Upper lobe of right lung (tissue), 1 donor: ENCODE results near the gene FGF19. TPM values are rescaled to one million over a fixed set of nuclear protein-coding genes. Genes with fewer than 3 reads are reported as not detected.

Experiments used
- ATAC-seq: fragments of 200-7000 bp; cut with Tn5 transposase; one replicate; pipeline ENCODE4 v1.9.1; 2020; ENCODE audit warnings: mild to moderate bottlenecking, moderate library complexity
- DNase-seq: peaks from one replicate; pipeline ENCODE4 v3.0.0-alpha.2; 2020
- H3K27ac ChIP-seq: fragments of 200-600 bp; one replicate; pipeline ENCODE4 v1.8.0; 2022
- H3K27me3 ChIP-seq: fragments of 200-600 bp; one replicate; pipeline ENCODE4 v1.8.0; 2022; ENCODE audit warnings: mild to moderate bottlenecking
- H3K36me3 ChIP-seq: fragments of 200-600 bp; one replicate; pipeline ENCODE4 v1.8.0; 2022
- H3K4me1 ChIP-seq: fragments of 200-600 bp; one replicate; pipeline ENCODE4 v1.8.0; 2022
- H3K4me3 ChIP-seq: fragments of 200-600 bp; one replicate; pipeline ENCODE4 v1.8.0; 2022; ENCODE audit warnings: mild to moderate bottlenecking
- H3K9me3 ChIP-seq: fragments of 200-600 bp; one replicate; pipeline ENCODE4 v1.8.0; 2022
- intact Hi-C: fragments of 100-400 bp; cut with DNase I; formaldehyde crosslinking; loops from one replicate; pipeline ENCODE4 v1.11.0; 2022
- total RNA-seq: library from RNA; stranded (reverse); fragmentation: NEBNext Ultra II Directional; extraction: Animal tissue kit (Norgen Biotek cat#: 25700); gene quantifications from one replicate; pipeline ENCODE4 v1.2.1, GENCODE V29; 2021
- TF ChIP-seq, protein P1 (sequence below): fragments of 200-600 bp; IDR thresholded peaks from one replicate; pipeline ENCODE4 v1.8.0; 2022; ENCODE audit warnings: antibody characterized with exemption
- donor health status: DM: no; HTN: yes; CAD: no; lungs with severe emphysema.

Gene FGF19
- total RNA-seq, 1 donor from 2014 or later, result not detected

DNA sequence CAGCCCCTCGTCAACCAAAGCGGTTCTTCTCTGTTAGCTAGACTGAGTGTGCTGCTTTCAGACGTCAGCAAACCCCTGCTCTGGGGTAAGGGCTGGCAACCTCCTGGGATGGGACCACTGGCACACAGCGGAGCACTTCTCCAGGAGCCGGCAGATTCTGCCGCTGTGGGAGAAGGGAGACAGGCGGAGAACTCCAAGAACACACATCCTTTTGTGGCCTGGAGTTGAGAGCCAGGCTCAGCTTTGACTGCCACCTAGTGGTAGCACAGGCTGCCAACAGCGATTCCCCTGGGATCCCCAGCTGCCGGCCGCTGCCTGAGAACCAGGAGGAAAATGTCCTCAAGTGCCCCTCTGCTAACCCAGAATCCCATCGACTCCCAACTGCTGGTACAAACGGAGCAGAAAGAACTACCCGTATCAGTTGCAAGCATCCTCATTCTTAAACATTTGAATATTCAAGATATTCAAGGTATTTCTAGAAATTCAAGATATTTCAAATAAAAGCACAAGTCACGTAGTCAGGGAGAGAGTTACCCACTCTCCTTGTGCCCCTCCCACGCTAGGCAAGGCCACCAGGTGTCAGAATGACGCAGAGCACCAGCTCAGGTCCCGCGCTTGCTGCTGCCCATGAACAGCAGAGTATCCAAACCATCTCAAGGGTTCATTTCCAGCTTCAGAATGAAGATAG, 33.5 kb downstream of the FGF19 start:
- H3K4me1 ChIP-seq, result peaks cover 10% of the 10 kb centered on the region
- H3K4me3 ChIP-seq, result no peak overlapping the region
- H3K27ac ChIP-seq, result no peak overlapping the region
- peak; percentile 88 for DNase-seq
- intact Hi-C loops, result no loop called here
- peaks cover 59% of the 10 kb centered on the region for H3K36me3 ChIP-seq
- peak; percentile 83 for ATAC-seq
- TF ChIP-seq, protein P1, sequence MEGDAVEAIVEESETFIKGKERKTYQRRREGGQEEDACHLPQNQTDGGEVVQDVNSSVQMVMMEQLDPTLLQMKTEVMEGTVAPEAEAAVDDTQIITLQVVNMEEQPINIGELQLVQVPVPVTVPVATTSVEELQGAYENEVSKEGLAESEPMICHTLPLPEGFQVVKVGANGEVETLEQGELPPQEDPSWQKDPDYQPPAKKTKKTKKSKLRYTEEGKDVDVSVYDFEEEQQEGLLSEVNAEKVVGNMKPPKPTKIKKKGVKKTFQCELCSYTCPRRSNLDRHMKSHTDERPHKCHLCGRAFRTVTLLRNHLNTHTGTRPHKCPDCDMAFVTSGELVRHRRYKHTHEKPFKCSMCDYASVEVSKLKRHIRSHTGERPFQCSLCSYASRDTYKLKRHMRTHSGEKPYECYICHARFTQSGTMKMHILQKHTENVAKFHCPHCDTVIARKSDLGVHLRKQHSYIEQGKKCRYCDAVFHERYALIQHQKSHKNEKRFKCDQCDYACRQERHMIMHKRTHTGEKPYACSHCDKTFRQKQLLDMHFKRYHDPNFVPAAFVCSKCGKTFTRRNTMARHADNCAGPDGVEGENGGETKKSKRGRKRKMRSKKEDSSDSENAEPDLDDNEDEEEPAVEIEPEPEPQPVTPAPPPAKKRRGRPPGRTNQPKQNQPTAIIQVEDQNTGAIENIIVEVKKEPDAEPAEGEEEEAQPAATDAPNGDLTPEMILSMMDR, result peak; percentile 98
- H3K27me3 ChIP-seq, result no peaks in the 10 kb centered on the region
- H3K9me3 ChIP-seq, result no peaks in the 10 kb centered on the region

DNA sequence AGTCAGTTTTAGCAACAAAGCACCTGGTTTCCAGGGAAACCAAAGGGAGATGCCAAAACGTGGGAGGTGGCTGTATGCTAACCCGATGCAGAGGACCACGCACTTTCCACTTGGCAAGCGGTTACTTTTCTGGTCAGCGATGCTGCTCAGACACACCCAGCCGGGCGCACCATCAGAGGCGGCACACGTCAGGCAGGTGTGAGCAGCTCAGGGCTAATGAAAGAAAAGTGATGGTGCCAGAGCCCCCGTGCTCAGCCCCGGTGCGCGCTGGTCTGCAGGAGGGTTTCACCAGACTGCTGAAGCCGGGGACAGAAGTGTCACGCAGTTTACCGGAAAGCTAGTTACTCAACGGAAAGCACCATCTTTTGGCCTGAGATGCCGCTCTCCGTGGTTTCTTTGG, 34.3 kb downstream of the FGF19 start:
- H3K36me3 ChIP-seq, result peaks cover 67% of the 10 kb centered on the region
- intact Hi-C loops, result no loop called here
- no peaks in the 10 kb centered on the region for H3K27me3 ChIP-seq
- TF ChIP-seq, protein P1, result no peak
- ATAC-seq (no peak), DNase-seq (no peak)
- H3K4me1 ChIP-seq, result peaks cover 9% of the 10 kb centered on the region
- H3K4me3 ChIP-seq, result no peak overlapping the region
- no peak overlapping the region for H3K27ac ChIP-seq
- no peaks in the 10 kb centered on the region for H3K9me3 ChIP-seq

DNA sequence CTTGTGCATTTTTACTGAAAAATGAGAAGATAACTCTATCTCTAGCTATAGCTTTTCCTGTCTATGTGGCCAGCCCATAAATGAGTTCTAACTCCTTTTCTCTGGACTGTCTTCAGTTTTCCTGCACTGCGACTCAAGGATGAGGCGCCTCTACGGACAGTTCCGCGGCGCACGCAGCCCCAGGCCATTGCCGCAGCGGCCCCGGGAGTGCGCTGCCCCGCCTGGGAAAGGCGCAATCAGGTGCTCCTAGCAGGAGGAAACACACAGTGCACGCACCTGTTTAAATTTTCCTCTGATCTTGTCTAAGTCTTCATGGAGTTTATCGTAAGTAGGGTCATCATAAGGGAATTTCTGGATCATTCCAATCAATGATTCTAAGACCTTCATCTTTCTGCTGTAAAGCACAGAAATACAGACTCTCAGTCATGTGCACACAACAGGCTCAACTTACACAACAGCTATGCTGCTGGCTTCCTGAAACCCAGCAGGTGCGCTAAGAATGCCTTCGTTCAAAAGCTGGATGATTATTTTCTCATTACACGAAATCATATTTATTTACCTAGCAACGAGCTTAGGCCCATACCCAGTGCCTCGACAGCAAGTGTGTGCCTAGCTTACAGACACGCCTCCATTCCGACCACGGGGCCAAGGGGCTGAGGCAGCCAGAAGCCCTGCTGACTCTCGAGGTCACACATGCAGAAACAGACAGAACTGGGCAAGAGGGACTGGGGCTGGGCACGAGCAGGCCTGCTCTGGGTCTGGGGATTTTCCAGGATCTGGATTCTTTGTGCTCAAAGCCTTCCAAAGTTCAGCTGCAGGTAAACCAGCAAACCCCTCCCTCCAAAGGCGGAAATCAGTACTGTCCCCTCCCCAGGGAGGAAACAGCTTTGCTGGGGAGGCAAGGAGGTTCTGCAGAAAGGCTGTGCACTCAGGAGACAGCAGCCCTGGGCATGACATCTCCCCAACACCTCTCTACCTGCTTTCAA, 35.9 kb downstream of the FGF19 start:
- no peak overlapping the region for H3K27ac ChIP-seq
- intact Hi-C loops, result no loop called here
- H3K4me1 ChIP-seq, result no peaks in the 10 kb centered on the region
- TF ChIP-seq, protein P1, result no peak
- no peaks in the 10 kb centered on the region for H3K27me3 ChIP-seq
- H3K36me3 ChIP-seq, result peaks cover 82% of the 10 kb centered on the region
- H3K4me3 ChIP-seq, result no peak overlapping the region
- peak; percentile 61 for DNase-seq
- H3K9me3 ChIP-seq, result no peaks in the 10 kb centered on the region
- ATAC-seq, result no peak

DNA sequence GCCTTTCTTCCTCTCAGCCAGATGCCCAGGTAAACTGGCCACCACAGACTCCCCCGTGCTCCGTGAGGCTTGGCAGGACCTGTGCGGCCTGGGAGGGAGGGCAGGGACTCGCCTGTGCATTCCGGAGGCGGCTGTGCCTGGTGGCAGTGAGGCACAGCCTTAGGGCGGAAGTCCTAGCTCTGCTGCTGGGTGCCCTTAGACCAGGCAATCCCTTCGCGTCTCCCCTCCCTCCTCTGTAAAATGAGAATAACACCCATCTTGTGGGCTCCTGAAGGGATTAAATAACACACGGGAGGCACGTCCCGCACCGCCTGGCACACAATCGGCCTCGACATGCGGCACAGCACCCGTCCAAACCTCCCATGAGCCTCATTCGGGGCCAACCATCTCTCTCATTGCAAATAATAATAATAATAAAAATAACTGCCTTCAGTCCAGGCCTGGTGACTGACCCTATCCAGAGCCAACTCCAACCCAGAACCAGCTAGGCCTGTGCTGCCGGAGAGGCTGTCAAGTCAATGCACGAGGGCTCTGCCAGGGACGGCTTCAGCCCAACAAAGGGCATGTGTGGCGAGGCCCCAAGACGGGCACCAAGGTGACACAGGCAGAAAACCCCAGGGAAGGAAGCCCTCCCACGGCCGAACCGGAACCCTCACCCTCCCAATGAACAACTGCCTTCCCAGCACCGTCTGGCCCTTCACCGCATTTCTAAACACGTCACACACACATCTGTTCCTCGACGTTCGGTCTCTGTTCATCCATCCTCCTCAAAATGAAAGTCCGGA, 36.9 kb downstream of the FGF19 start:
- Histone ChIP-seq H3K4me1 (no peaks in the 10 kb centered on the region), H3K36me3 (peaks cover 76% of the 10 kb centered on the region), H3K9me3 (no peaks in the 10 kb centered on the region), H3K27me3 (no peaks in the 10 kb centered on the region), H3K27ac (no peak overlapping the region), H3K4me3 (no peak overlapping the region)
- intact Hi-C loops, result no loop called here
- ATAC-seq, result no peak
- TF ChIP-seq, protein P1, result no peak
- peak; percentile 38 for DNase-seq

DNA sequence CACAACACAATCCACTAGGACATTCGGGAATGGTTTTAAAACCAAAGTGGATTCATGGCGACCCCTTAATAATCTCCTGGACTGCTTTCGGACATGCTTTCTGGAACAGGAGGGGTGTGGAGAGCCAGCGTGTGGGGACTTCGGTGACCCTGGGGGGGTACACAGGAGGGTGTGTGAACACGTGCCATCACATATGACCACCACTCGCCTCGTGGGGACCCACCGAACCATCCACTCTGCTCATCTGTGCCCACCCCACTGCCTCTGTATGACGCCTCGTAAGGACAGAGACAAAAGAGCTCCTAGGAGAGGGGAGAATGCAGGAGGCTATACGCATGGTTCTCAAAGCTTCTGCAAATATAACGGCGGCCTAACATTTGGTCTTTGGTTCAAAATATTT, 37.6 kb downstream of the FGF19 start:
- H3K36me3 ChIP-seq, result peaks cover 69% of the 10 kb centered on the region
- ATAC-seq (no peak), DNase-seq (peak; percentile 39)
- TF ChIP-seq, protein P1, result no peak
- no peaks in the 10 kb centered on the region for H3K9me3 ChIP-seq
- no peak overlapping the region for H3K4me3 ChIP-seq
- H3K4me1 ChIP-seq, result no peaks in the 10 kb centered on the region
- no peaks in the 10 kb centered on the region for H3K27me3 ChIP-seq
- H3K27ac ChIP-seq, result no peak overlapping the region
- intact Hi-C loops, result no loop called here
